ENCODE measurements around the gene GRK5. TPM values are rescaled to one million over a fixed set of nuclear protein-coding genes. Genes with fewer than 3 reads are reported as not detected.

The GRK5 gene
- total RNA-seq, 4 donors from 2014 or later = 6.2 to 12.5 (median 9.1) TPM

GRCh38 chr10:119267384-119267783 lies 60.0 kb downstream of the GRK5 start:
- DNase-seq = no peak
- in situ Hi-C loops (cut with MboI; ENCODE audit: low sequenced_read_pairs in 4 of 4) = no loop called here
- peak overlapping the region in 3 of 4 donors; percentile 12 to 82 (median 43) for H3K27ac ChIP-seq

GRCh38 chr10:119268428-119268827 lies 61.1 kb downstream of the GRK5 start:
- in situ Hi-C loops (cut with MboI; ENCODE audit: low sequenced_read_pairs in 4 of 4) = no loop called here
- Histone ChIP-seq H3K4me1 (peaks cover 27 to 31% of the 10 kb centered on the region in 2 donors), H3K27me3 (no peaks in the 10 kb centered on the region), H3K36me3 (no peaks in the 10 kb centered on the region), H3K27ac (peak overlapping the region; percentile 40 to 82 (median 76)), H3K4me3 (no peak overlapping the region), H3K9me3 (no peaks in the 10 kb centered on the region)
- intact Hi-C loops (cut with DNase I; ENCODE audit: low total_unique reads) = no loop called here
- no peak for DNase-seq
- TF ChIP-seq POLR2A (IDR thresholded peaks at IDR 0.05) = no peak
- no peak for TF ChIP-seq CTCF (IDR thresholded peaks at IDR 0.05 in 4 of 5, conservative IDR thresholded peaks at IDR 0.05 in 1 of 5)
- ATAC-seq = no peak

More at GRCh38 chr10:119267384-119267783, 60.0 kb downstream of the GRK5 start:
- no peaks in the 10 kb centered on the region for H3K27me3 ChIP-seq
- H3K36me3 ChIP-seq = no peaks in the 10 kb centered on the region
- H3K4me1 ChIP-seq = peaks cover 25 to 39% of the 10 kb centered on the region in 2 donors
- no peak for TF ChIP-seq POLR2A (IDR thresholded peaks at IDR 0.05)
- TF ChIP-seq CTCF (IDR thresholded peaks at IDR 0.05 in 4 of 5, conservative IDR thresholded peaks at IDR 0.05 in 1 of 5) = no peak
- H3K9me3 ChIP-seq = no peaks in the 10 kb centered on the region
- no peak for ATAC-seq
- H3K4me3 ChIP-seq = no peak overlapping the region
- intact Hi-C loops (cut with DNase I; ENCODE audit: low total_unique reads) = no loop called here

GRCh38 chr10:119268871-119269506 lies 61.6 kb downstream of the GRK5 start:
- H3K4me3 ChIP-seq = no peak overlapping the region
- intact Hi-C loops (cut with DNase I; ENCODE audit: low total_unique reads) (no loop called here), in situ Hi-C loops (cut with MboI; ENCODE audit: low sequenced_read_pairs in 4 of 4) (no loop called here)
- H3K27me3 ChIP-seq = no peaks in the 10 kb centered on the region
- H3K9me3 ChIP-seq = no peaks in the 10 kb centered on the region
- no peaks in the 10 kb centered on the region for H3K36me3 ChIP-seq
- peaks cover 27 to 30% of the 10 kb centered on the region in 2 donors for H3K4me1 ChIP-seq
- TF ChIP-seq CTCF (IDR thresholded peaks at IDR 0.05 in 4 of 5, conservative IDR thresholded peaks at IDR 0.05 in 1 of 5) (no peak), POLR2A (IDR thresholded peaks at IDR 0.05) (no peak)
- DNase-seq (no peak), ATAC-seq (no peak)
- H3K27ac ChIP-seq = peak overlapping the region; percentile 40 to 82 (median 76)

GRCh38 chr10:119269737-119270136 lies 62.4 kb downstream of the GRK5 start:
- in situ Hi-C loops (cut with MboI; ENCODE audit: low sequenced_read_pairs in 4 of 4) (no loop called here), intact Hi-C loops (cut with DNase I; ENCODE audit: low total_unique reads) (no loop called here)
- no peak for DNase-seq
- no peaks in the 10 kb centered on the region for H3K9me3 ChIP-seq
- H3K4me3 ChIP-seq = no peak overlapping the region
- no peaks in the 10 kb centered on the region for H3K27me3 ChIP-seq
- TF ChIP-seq CTCF (IDR thresholded peaks at IDR 0.05 in 4 of 5, conservative IDR thresholded peaks at IDR 0.05 in 1 of 5) (no peak), POLR2A (IDR thresholded peaks at IDR 0.05) (no peak)
- no peak for ATAC-seq
- H3K36me3 ChIP-seq = no peaks in the 10 kb centered on the region
- H3K4me1 ChIP-seq = peaks cover 23 to 28% of the 10 kb centered on the region in 2 donors
- H3K27ac ChIP-seq = peak overlapping the region; percentile 20 to 82 (median 76)
